ENCODE results near the gene B3GALNT2.
A peak's percentile ranks its signal among the peaks of the same experiment; 100 is the strongest.
"Not testable (repeated sequence)": the region's sequence is repeated elsewhere in the genome, so short reads cannot be mapped to it uniquely, and the experiment has no call there.

B3GALNT2 gene

GRCh38 chr1:235503403-235504121 is 690 bp downstream of the B3GALNT2 start:
- no peak for FAIRE-seq

- no peak for FAIRE-seq
Observed at GRCh38 chr1:235502601-235503402, 1.4 kb downstream of the B3GALNT2 start.

- FAIRE-seq = no peak
Observed at GRCh38 chr1:235500971-235501540, 3.2 kb downstream of the B3GALNT2 start.

- no peak for FAIRE-seq
Observed at GRCh38 chr1:235495551-235495950, 8.7 kb downstream of the B3GALNT2 start.

DNA sequence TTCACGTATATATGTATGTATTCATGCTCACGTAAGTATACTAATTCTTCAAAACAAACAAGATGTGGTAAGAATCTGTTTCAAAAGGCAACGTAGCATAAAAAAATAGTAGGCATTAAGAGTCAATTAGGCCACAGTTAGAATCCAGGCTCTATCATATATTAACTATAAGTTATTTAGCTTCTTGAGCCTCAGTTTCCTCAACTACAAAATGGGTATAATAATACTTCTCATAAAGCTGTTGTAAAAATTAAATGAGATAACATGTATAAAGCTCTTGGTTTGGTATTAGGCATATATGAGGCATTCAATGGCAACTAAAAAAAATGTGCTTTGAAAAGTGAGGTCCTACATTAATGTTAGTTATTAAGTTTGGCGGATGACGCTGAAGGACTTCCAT is 9.2 kb downstream of the B3GALNT2 start:
- no peak for FAIRE-seq

DNA sequence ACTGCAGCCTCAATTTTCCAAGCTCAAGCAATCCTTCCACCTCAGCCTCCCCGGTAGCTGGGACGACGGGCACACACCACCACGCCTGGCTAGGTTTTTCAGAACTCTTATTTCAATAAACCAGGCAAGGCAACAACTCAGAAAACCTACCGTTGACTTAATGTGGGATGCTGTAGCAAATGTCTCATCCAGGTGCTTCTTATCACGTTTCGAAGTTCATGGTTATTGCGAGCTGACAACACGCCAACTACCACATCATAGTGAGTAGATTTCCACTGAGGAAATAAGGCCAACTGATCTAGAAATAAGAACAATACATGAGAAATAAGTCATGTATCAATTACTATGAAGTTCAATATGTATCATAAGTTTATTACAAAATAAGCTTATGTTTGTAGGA is 9.7 kb downstream of the B3GALNT2 start:
- no peak for FAIRE-seq

GRCh38 chr1:235491644-235492043 is 12.6 kb downstream of the B3GALNT2 start:
- no peak for FAIRE-seq

DNA sequence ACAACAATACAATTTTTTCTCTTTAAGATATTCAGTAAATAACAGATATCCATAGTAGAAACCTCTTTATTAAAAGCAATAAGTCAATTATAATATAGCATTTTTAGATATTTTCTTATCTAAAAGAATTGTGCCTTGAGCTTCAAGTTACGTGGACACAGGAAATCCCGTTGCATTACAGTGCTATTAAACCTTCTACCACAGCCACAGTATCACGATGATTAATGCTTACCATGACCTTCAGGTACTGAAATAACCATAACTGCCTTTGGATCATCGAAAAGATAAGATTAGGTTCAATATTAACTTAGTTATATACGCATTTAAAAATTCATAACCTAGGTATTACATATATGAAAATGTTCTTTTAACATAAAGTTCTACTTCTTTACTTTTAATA is 17.9 kb downstream of the B3GALNT2 start:
- FAIRE-seq = peak; percentile 55

DNA sequence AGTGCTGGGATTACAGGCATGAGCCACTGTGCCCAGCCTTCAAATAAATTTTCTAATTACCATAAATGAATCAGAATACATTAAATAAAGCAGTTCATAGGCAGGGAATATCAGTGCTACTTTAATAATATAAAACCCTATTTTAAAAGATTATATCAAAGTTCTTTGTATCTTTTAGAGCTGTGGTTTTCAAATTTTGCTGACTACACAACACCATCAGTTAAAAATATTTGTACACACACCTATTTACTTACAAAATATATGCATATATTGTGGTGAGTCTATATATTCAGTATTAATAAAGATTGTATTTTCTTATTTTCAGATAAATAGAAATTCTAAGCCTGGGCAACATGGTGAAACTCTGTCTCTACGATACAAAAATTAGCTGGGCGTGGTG is 18.7 kb downstream of the B3GALNT2 start:
- no peak for FAIRE-seq

GRCh38 chr1:235483090-235483489 is 21.2 kb downstream of the B3GALNT2 start:
- FAIRE-seq = peak; percentile 6

DNA sequence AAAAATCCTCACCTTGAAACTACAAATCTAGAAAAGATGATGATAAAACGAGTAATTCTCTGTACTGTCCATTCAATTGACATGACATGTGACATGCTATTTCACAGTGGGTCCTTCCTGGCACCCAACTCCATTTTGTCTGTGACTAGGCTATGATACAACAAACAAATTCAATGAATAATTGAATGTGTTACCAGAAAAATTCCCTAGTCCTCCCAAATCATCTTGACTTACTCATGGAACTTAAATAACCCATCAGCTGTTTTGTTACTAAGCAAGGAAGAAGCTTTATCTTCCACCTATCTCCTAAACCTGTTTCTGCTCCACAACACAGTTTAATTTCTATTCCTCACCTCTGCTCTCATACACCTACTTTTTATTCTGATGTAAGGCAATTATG is 30.4 kb downstream of the B3GALNT2 start:
- no peak for FAIRE-seq

GRCh38 chr1:235470741-235471439 is 33.4 kb downstream of the B3GALNT2 start:
- FAIRE-seq = no peak

DNA sequence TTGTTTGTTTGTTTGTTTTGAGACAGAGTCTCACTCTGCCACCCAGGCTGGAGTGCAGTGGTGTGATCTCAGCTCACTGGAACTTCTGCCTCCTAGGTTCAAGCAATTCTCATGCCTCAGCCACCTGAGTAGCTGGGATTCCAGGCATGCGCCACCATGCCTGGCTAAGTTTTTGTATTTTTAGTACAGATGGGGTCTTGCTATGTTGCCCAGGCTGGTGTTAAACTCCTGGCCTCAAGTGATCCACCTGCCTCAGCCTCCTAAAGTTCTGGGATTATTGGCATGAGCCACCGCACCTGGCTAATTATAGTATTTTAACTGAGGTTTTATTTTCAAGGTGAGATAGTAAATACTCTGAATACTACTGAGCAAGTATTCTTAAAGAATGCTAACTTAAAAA is 34.4 kb downstream of the B3GALNT2 start:
- not testable (repeated sequence) for FAIRE-seq

- no peak for FAIRE-seq
Observed at GRCh38 chr1:235468970-235469369, 35.3 kb downstream of the B3GALNT2 start.

GRCh38 chr1:235468004-235468403 is 36.2 kb downstream of the B3GALNT2 start:
- FAIRE-seq = no peak

- no peak for FAIRE-seq
Observed at GRCh38 chr1:235465066-235465465, 39.2 kb downstream of the B3GALNT2 start.

GRCh38 chr1:235462832-235463231 is 41.4 kb downstream of the B3GALNT2 start:
- FAIRE-seq = not testable (repeated sequence)

DNA sequence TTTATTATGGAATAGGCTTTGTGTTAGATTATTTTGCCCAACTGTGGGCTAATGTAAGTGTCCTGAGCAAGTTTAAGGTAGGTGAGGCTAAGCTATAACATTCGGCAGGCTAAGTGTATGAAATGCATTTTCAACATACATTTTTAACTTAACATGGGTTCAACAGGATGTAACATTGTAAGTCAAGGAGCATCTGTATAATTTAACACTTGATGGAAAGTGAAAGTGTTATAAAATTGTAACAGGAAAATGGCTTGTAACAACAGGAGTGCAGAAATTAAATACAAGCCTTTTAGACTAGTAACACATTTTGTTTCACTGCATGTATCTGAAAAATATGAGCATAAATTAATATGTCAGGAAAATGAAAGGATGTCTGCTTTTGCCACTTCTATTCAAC is 42.3 kb downstream of the B3GALNT2 start:
- FAIRE-seq = no peak

- FAIRE-seq = no peak
Observed at GRCh38 chr1:235460770-235461169, 43.5 kb downstream of the B3GALNT2 start.

DNA sequence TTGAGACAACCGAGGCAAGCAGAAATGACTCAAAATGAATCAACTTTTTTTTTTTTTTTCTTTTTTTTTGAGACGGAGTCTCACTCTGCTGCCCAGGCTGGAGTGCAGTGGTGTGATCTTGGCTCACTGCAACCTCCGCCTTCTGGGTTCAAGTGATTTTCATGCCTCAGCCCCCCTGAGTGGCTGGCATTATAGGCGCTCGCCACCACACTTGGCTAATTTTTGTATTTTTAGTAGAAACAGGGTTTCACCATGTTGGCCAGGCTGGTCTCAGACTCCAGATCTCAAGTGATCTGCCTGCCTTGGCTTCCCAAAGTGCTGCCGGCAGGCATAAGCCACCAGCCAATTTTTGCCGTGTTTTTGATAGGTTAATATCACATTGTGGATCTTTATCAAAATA is 46.4 kb downstream of the B3GALNT2 start:
- not testable (repeated sequence) for FAIRE-seq

- FAIRE-seq = no peak
Observed at GRCh38 chr1:235455823-235456222, 48.4 kb downstream of the B3GALNT2 start.

DNA sequence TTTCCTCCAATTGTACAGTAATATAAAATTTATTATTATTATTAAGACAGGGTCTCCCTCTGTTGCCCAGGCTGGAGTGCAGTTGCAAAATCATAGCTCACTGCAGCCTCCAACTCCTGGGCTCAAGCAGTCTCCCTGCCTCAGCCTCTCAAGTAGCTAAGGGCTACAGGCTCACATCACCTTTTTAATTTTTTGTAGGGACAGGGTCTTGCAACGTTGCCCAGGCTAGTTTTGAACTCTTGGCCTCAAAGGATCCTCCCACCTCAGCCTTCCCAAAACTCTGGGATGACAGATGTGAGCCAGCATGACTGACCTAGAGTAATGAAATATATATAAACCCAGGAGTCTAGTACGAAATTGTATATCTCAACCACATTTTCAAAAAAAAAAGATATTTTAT is 49.2 kb downstream of the B3GALNT2 start:
- FAIRE-seq = no peak

DNA sequence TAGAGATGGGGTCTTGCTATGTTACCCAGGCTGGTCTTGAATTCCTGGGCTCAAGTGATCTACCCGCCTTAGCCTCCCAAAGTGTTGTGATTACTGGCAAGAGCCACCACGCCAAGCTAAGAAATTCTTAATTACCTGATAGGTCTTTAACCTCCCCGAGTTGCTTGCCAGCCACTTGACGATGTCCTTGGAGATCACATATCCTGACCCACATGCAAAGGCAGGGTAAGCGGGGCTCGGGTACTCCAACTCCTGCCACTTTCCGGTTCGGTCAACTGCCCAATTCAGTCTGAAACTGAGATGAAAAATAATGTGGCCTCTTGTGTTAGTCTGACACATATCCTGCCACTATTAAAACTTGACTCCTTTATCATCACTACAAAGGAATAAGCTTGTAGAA is 50.2 kb downstream of the B3GALNT2 start:
- no peak for FAIRE-seq
